ENCODE measurements around the gene RASA3.

RASA3 gene

DNA sequence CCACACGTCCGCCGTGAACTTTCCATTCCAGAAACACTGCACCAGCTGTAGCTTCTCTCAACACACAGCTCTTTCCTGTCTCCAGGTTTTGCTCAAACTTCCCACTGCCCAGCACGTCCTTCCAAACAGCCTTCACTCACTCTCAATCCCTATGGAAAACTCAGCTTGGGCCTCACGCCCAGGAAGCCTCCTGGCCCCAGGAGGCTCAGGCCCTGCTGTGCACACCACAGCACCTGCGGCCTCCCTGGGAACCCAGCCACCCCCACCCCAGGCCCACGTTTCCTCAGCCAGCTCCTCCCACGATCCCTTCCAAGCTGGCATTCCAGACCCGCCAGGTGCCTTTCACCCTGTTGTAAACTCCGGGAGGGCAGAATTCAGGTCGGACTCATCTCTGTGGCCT lies 193.7 kb downstream of the RASA3 start:
- H3K9ac ChIP-seq (ENCODE audit: low read length) = no peak overlapping the region

DNA sequence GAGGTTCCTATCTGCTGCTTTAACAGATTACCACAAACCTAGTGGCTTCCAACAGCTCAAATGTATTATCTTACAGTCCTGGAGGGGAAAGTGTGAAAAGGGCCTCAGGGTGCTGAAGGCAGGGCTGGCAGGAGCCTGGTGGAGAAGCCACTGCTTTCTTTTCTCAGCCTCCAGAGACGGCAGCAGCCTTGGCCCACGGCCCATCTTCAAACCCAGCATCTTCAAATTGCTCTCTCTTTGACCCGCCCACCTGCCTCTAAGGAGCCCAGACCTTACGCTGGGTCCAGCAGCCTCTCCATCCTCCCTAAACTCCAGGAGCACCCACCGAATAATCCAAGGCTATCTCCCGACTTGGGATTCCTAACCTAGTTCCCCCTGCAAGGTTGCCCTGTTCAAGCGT lies 194.2 kb downstream of the RASA3 start:
- TF ChIP-seq, protein P1, sequence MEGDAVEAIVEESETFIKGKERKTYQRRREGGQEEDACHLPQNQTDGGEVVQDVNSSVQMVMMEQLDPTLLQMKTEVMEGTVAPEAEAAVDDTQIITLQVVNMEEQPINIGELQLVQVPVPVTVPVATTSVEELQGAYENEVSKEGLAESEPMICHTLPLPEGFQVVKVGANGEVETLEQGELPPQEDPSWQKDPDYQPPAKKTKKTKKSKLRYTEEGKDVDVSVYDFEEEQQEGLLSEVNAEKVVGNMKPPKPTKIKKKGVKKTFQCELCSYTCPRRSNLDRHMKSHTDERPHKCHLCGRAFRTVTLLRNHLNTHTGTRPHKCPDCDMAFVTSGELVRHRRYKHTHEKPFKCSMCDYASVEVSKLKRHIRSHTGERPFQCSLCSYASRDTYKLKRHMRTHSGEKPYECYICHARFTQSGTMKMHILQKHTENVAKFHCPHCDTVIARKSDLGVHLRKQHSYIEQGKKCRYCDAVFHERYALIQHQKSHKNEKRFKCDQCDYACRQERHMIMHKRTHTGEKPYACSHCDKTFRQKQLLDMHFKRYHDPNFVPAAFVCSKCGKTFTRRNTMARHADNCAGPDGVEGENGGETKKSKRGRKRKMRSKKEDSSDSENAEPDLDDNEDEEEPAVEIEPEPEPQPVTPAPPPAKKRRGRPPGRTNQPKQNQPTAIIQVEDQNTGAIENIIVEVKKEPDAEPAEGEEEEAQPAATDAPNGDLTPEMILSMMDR (IDR thresholded peaks at IDR 0.05; ENCODE audit: low read depth, low read length) = no peak
- no peak for TF ChIP-seq EZH2phosphoT487 (IDR thresholded peaks at IDR 0.05; ENCODE audit: low read depth)
- Histone ChIP-seq H3K27me3 (ENCODE audit: low read depth, low read length) (no peaks in the 10 kb centered on the region), H3K36me3 (replicated peaks; ENCODE audit: low read depth, low read length) (no peaks in the 10 kb centered on the region), H2AFZ (ENCODE audit: low read depth, low read length) (no peak overlapping the region), H3K9me3 (ENCODE audit: insufficient read depth, low read length) (no peaks in the 10 kb centered on the region), H3K4me2 (ENCODE audit: low read length) (no peak overlapping the region), H3K4me1 (ENCODE audit: low read length) (no peaks in the 10 kb centered on the region), H3K79me2 (ENCODE audit: low read length) (no peaks in the 10 kb centered on the region), H3K9ac (ENCODE audit: low read length) (no peak overlapping the region), H3K27ac (ENCODE audit: low read length) (no peak overlapping the region), H3K4me3 (ENCODE audit: low read length) (no peak overlapping the region), H4K20me1 (ENCODE audit: insufficient read depth, low read length) (no peaks in the 10 kb centered on the region)

More for the DNA sequence above, 193.7 kb downstream of the RASA3 start:
- no peak overlapping the region for H3K27ac ChIP-seq (ENCODE audit: low read length)
- no peak overlapping the region for H3K4me2 ChIP-seq (ENCODE audit: low read length)
- H2AFZ ChIP-seq (ENCODE audit: low read depth, low read length) = no peak overlapping the region
- no peaks in the 10 kb centered on the region for H3K79me2 ChIP-seq (ENCODE audit: low read length)
- H3K36me3 ChIP-seq (replicated peaks; ENCODE audit: low read depth, low read length) = no peaks in the 10 kb centered on the region
- TF ChIP-seq EZH2phosphoT487 (IDR thresholded peaks at IDR 0.05; ENCODE audit: low read depth) = no peak
- H3K4me3 ChIP-seq (ENCODE audit: low read length) = no peak overlapping the region
- H3K4me1 ChIP-seq (ENCODE audit: low read length) = no peaks in the 10 kb centered on the region
- H3K9me3 ChIP-seq (ENCODE audit: insufficient read depth, low read length) = no peaks in the 10 kb centered on the region
- no peaks in the 10 kb centered on the region for H4K20me1 ChIP-seq (ENCODE audit: insufficient read depth, low read length)
- H3K27me3 ChIP-seq (ENCODE audit: low read depth, low read length) = no peaks in the 10 kb centered on the region

DNA sequence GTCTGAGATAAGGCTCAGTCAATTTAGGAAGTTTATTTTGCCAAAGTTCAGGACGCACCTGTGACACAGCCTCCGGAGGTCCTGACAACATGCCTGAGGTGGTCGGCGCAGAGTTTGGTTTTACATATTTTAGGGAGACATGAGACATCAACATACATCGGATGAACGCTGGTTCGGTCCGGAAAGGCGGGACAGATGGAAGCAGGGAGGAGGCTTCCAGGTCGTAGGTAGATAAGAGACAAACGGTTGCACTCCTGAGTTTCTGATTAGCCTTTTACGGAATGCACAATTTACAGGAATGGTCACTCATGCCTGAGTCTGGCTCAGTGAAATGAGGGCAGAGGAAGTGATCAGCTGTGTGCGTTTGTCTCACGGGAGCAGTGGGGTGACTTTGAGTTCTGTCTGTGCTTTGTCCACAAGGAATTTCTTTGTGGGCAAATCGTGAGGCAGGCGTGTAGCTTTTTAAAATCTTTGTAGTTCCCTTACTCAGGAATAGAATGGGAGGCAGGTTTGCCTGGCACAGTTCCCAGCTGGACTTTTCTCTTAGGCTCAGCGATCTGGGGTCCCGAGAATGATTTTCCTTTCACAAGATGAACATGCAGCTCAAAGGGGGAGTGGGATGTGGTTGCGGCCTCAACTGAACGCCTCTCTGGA lies 194.8 kb downstream of the RASA3 start:
- TF ChIP-seq EZH2phosphoT487 (IDR thresholded peaks at IDR 0.05; ENCODE audit: low read depth) = no peak
- TF ChIP-seq, protein P1 (IDR thresholded peaks at IDR 0.05; ENCODE audit: low read depth, low read length) = no peak
- no peaks in the 10 kb centered on the region for H3K4me1 ChIP-seq (ENCODE audit: low read length)
- H3K36me3 ChIP-seq (replicated peaks; ENCODE audit: low read depth, low read length) = no peaks in the 10 kb centered on the region
- no peak overlapping the region for H2AFZ ChIP-seq (ENCODE audit: low read depth, low read length)
- no peaks in the 10 kb centered on the region for H4K20me1 ChIP-seq (ENCODE audit: insufficient read depth, low read length)
- H3K9ac ChIP-seq (ENCODE audit: low read length) = no peak overlapping the region
- H3K9me3 ChIP-seq (ENCODE audit: insufficient read depth, low read length) = no peaks in the 10 kb centered on the region
- H3K27me3 ChIP-seq (ENCODE audit: low read depth, low read length) = no peaks in the 10 kb centered on the region
- H3K79me2 ChIP-seq (ENCODE audit: low read length) = no peaks in the 10 kb centered on the region
- H3K27ac ChIP-seq (ENCODE audit: low read length) = no peak overlapping the region
- H3K4me2 ChIP-seq (ENCODE audit: low read length) = no peak overlapping the region
- H3K4me3 ChIP-seq (ENCODE audit: low read length) = no peak overlapping the region

DNA sequence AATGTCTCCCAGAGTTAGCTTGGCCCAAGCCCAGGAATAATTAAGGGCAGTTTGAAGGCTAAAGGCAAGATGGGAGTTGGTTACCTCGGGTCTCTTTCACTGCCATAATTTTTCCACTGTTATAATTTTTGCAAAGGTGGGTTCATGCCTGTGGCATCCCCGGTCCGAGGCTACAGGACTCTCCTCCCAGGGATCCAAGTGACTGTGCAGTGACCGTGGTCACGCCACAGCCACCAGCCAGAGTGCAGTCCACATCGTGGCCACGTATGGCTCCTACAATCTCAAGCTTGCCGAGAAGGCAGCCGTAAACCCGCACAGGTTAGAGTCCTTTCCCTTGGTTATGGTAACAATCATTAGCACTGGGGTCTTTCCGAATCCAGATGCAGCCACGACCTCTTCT lies 195.3 kb downstream of the RASA3 start:
- no peak overlapping the region for H3K27ac ChIP-seq (ENCODE audit: low read length)
- H3K36me3 ChIP-seq (replicated peaks; ENCODE audit: low read depth, low read length) = no peaks in the 10 kb centered on the region
- 0 out of 2 replicates have a peak, but pooled peaks cover 4% of the 10 kb centered on the region for H3K9me3 ChIP-seq (ENCODE audit: insufficient read depth, low read length)
- 0 out of 2 replicates have a peak, but pooled peaks cover 3% of the 10 kb centered on the region for H3K27me3 ChIP-seq (ENCODE audit: low read depth, low read length)
- H3K4me2 ChIP-seq (ENCODE audit: low read length) = no peak overlapping the region
- no peak overlapping the region for H3K4me3 ChIP-seq (ENCODE audit: low read length)
- H3K79me2 ChIP-seq (ENCODE audit: low read length) = no peaks in the 10 kb centered on the region
- H3K9ac ChIP-seq (ENCODE audit: low read length) = no peak overlapping the region
- no peaks in the 10 kb centered on the region for H3K4me1 ChIP-seq (ENCODE audit: low read length)
- H2AFZ ChIP-seq (ENCODE audit: low read depth, low read length) = no peak overlapping the region
- TF ChIP-seq, protein P1 (IDR thresholded peaks at IDR 0.05; ENCODE audit: low read depth, low read length) = no peak
- no peak for TF ChIP-seq EZH2phosphoT487 (IDR thresholded peaks at IDR 0.05; ENCODE audit: low read depth)
- no peaks in the 10 kb centered on the region for H4K20me1 ChIP-seq (ENCODE audit: insufficient read depth, low read length)

Data from OCI-LY3 (cell line).